Keratinocyte (primary cell): ENCODE results near the gene MAEA. TPM values are rescaled to one million over a fixed set of nuclear protein-coding genes. Genes with fewer than 3 reads are reported as not detected.

Experiments
- DNase-seq: peaks from one replicate; pipeline ENCODE4 v3.0.0-alpha.2; 2011; ENCODE audit warnings: low read depth, missing footprints, low spot score
- FAIRE-seq: peaks from 2 replicates; lab custom pipeline; 2011; peaks lifted over from hg19 to GRCh38; lab: Jason Lieb, UNC
- H2AFZ ChIP-seq: 2 replicates; pipeline ENCODE4 v1.6.0; 2012; ENCODE audit warnings: low read length, control low read depth, inconsistent platforms; ENCODE audit not compliant: control insufficient read depth
- H3K27ac ChIP-seq: 2 replicates; pipeline ENCODE4 v1.5.1; 2011; ENCODE audit warnings: low read length; ENCODE audit not compliant: control insufficient read depth, insufficient read depth
- H3K27me3 ChIP-seq: 3 replicates; pipeline ENCODE4 v1.6.0; 2011; ENCODE audit warnings: low read length; ENCODE audit not compliant: control insufficient read depth, insufficient read depth; ENCODE audit errors: extremely low read depth
- H3K36me3 ChIP-seq, 2 experiments: 2 replicates in 1 of 2; 3 replicates in 1 of 2; pipeline ENCODE4 v1.5.1; 2011; ENCODE audit warnings: low read length in 2 of 2, mild to moderate bottlenecking in 1 of 2; ENCODE audit not compliant: control insufficient read depth in 2 of 2, insufficient read depth in 2 of 2; ENCODE audit errors: extremely low read depth in 1 of 2
- H3K4me1 ChIP-seq: 3 replicates; pipeline ENCODE4 v1.5.1; 2011; ENCODE audit warnings: low read length; ENCODE audit not compliant: control insufficient read depth, insufficient read depth; ENCODE audit errors: extremely low read depth
- H3K4me2 ChIP-seq: 3 replicates; pipeline ENCODE4 v1.6.0; 2011; ENCODE audit warnings: low read depth, low read length; ENCODE audit not compliant: control insufficient read depth, insufficient read depth; ENCODE audit errors: extremely low read depth
- H3K4me3 ChIP-seq, 3 experiments: fragments of 200-600 bp in 1 of 3; sonication (generic) in 1 of 3; 2 replicates in 2 of 3; 3 replicates in 1 of 3; pipeline ENCODE4 v1.5.1; 2011 to 2016; ENCODE audit warnings: low read length in 3 of 3, mild to moderate bottlenecking in 3 of 3, control low read depth in 2 of 3, inconsistent platforms in 1 of 3, low read depth in 1 of 3, mixed read lengths in 1 of 3, mixed run types in 1 of 3, moderate library complexity in 1 of 3; ENCODE audit not compliant: control insufficient read depth in 2 of 3, insufficient read depth in 2 of 3; ENCODE audit errors: extremely low read depth in 1 of 3
- H3K79me2 ChIP-seq: 2 replicates; pipeline ENCODE4 v1.6.0; 2012; ENCODE audit warnings: low read length; ENCODE audit not compliant: control insufficient read depth, insufficient read depth
- H3K9ac ChIP-seq: 3 replicates; pipeline ENCODE4 v1.6.0; 2011; ENCODE audit warnings: low read length; ENCODE audit not compliant: control insufficient read depth, insufficient read depth; ENCODE audit errors: extremely low read depth
- H3K9me1 ChIP-seq: 3 replicates; pipeline ENCODE4 v1.6.0; 2011; ENCODE audit warnings: low read length; ENCODE audit not compliant: control insufficient read depth, insufficient read depth; ENCODE audit errors: extremely low read depth
- H3K9me3 ChIP-seq: 2 replicates; pipeline ENCODE4 v1.5.1; 2012; ENCODE audit warnings: low read depth, low read length; ENCODE audit not compliant: control insufficient read depth
- H4K20me1 ChIP-seq: 3 replicates; pipeline ENCODE4 v1.6.0; 2011; ENCODE audit warnings: low read length; ENCODE audit not compliant: control insufficient read depth, insufficient read depth; ENCODE audit errors: extremely low read depth
- CTCF ChIP-seq, 3 experiments: IDR thresholded peaks in 1 of 3; conservative IDR thresholded peaks in 1 of 3; optimal IDR thresholded peaks in 1 of 3; 2 replicates in 2 of 3; 3 replicates in 1 of 3; pipeline versions ENCODE3 to v1.5.1; 2011; ENCODE audit warnings: low read length in 3 of 3, mild to moderate bottlenecking in 3 of 3, moderate library complexity in 2 of 3, control low read depth in 1 of 3, inconsistent platforms in 1 of 3; ENCODE audit not compliant: insufficient read depth in 2 of 3; ENCODE audit errors: extremely low read depth in 1 of 3
- EZH2 ChIP-seq: IDR thresholded peaks from one replicate; pipeline ENCODE4 v1.6.1; 2012; ENCODE audit warnings: inconsistent platforms, mild to moderate bottlenecking, low read length, moderate library complexity
- dilution Hi-C: fragments of 300-500 bp; cut with MboI; formaldehyde crosslinking; loops from one replicate; pipeline ENCODE4 v1.7.0; 2020; ENCODE audit warnings: low sequenced_read_pairs; ENCODE audit not compliant: extremely low pct_ligation_motif_present
- polyA plus RNA-seq, 5 experiments: library from polyadenylated mRNA; depleted of rRNA in 3 of 5; stranded (reverse) in 3 of 5; stranded (forward) in 1 of 5; unstranded in 1 of 5; fragments of >200 nt; gene quantifications; 1 replicate in 1 of 5; 2 replicates in 3 of 5; 3 replicates in 1 of 5; pipeline versions ENCODE4 v1.2.1 to v1.2.3, GENCODE V29; 2011 to 2012; ENCODE audit warnings: missing spikeins in 2 of 5, low read depth in 1 of 5, low replicate concordance in 1 of 5

Gene MAEA
- polyA plus RNA-seq, 1 donor (not counting 4 experiments of a cell fraction or from before 2014, with no cell fraction given): 89.7 TPM

GRCh38 chr4:1240721-1241465 lies 48.8 kb upstream of the MAEA start:
- H3K9ac ChIP-seq: no peak overlapping the region
- TF ChIP-seq EZH2 (no peak), CTCF (optimal IDR thresholded peaks at IDR 0.05 in 1 of 3, IDR thresholded peaks at IDR 0.05 in 1 of 3, conservative IDR thresholded peaks at IDR 0.05 in 1 of 3; ENCODE audit: extremely low read depth in 1 of 3, insufficient read depth in 2 of 3, low read length in 3 of 3) (no peak)
- dilution Hi-C loops: no loop called here
- peaks cover 78% of the 10 kb centered on the region for H3K79me2 ChIP-seq
- no peaks in the 10 kb centered on the region for H3K9me3 ChIP-seq
- H4K20me1 ChIP-seq: peaks cover 34% of the 10 kb centered on the region
- FAIRE-seq (no peak), DNase-seq (no peak)
- H3K4me3 ChIP-seq: no peak overlapping the region
- no peaks in the 10 kb centered on the region for H3K9me1 ChIP-seq
- no peaks in the 10 kb centered on the region for H3K27me3 ChIP-seq
- no peak overlapping the region for H3K27ac ChIP-seq
- H2AFZ ChIP-seq: no peak overlapping the region
- H3K36me3 ChIP-seq: peaks cover 10 to 19% of the 10 kb centered on the region in 2 experiments
- no peak overlapping the region for H3K4me2 ChIP-seq
- peaks cover 2% of the 10 kb centered on the region for H3K4me1 ChIP-seq

GRCh38 chr4:1241466-1241935 lies 48.2 kb upstream of the MAEA start:
- Histone ChIP-seq H3K4me2 (no peak overlapping the region), H3K9me1 (no peaks in the 10 kb centered on the region), H3K4me3 (no peak overlapping the region), H3K9ac (no peak overlapping the region), H3K9me3 (no peaks in the 10 kb centered on the region), H3K4me1 (peaks cover 8% of the 10 kb centered on the region), H2AFZ (no peak overlapping the region), H3K36me3 (peaks cover 14 to 16% of the 10 kb centered on the region in 2 experiments), H3K79me2 (peaks cover 83% of the 10 kb centered on the region), H4K20me1 (peaks cover 40% of the 10 kb centered on the region), H3K27ac (no peak overlapping the region), H3K27me3 (no peaks in the 10 kb centered on the region)
- TF ChIP-seq EZH2: no peak
- no peak for TF ChIP-seq CTCF (optimal IDR thresholded peaks at IDR 0.05 in 1 of 3, IDR thresholded peaks at IDR 0.05 in 1 of 3, conservative IDR thresholded peaks at IDR 0.05 in 1 of 3; ENCODE audit: extremely low read depth in 1 of 3, insufficient read depth in 2 of 3, low read length in 3 of 3)
- no peak for FAIRE-seq
- no peak for DNase-seq
- dilution Hi-C loops: no loop called here
